Measurements from ENCODE around the gene CCDC148.

GRCh38 chr2:158473719-158474392, 17.3 kb upstream of the CCDC148 start:
- TF ChIP-seq CTCF (IDR thresholded peaks at IDR 0.05; ENCODE audit: low read depth, low read length): no peak
- no peak for TF ChIP-seq POLR2A (IDR thresholded peaks at IDR 0.05; ENCODE audit: extremely low read depth, insufficient read length)
- TF ChIP-seq MAX (IDR thresholded peaks at IDR 0.05; ENCODE audit: low read depth, low read length): no peak

All from NB4 (cell line).